Suprapubic skin (tissue), 4 donors: Measurements from ENCODE around the gene MUC2. TPM values are rescaled to one million over a fixed set of nuclear protein-coding genes. Genes with fewer than 3 reads are reported as not detected.

Source experiments
- DNase-seq, 2 donors: peaks; one replicate each; pipeline ENCODE4 v3.0.0-alpha.2; 2019; ENCODE audit warnings: low spot score in 2 of 2
- H3K27ac ChIP-seq: fragments of 200-600 bp; sonication (generic); one replicate; pipeline ENCODE4 v1.5.1; 2019
- H3K27me3 ChIP-seq: fragments of 200-600 bp; sonication (generic); one replicate; pipeline ENCODE4 v1.5.1; 2019
- H3K36me3 ChIP-seq: fragments of 200-600 bp; sonication (generic); one replicate; pipeline ENCODE4 v1.5.1; 2019
- H3K4me1 ChIP-seq: fragments of 200-600 bp; sonication (generic); one replicate; pipeline ENCODE4 v1.5.1; 2019
- H3K4me3 ChIP-seq: fragments of 200-600 bp; sonication (generic); one replicate; pipeline ENCODE4 v1.5.1; 2019; ENCODE audit warnings: mild to moderate bottlenecking
- H3K9me3 ChIP-seq: fragments of 200-600 bp; sonication (generic); one replicate; pipeline ENCODE4 v1.5.1; 2019
- EP300 ChIP-seq: sonication (generic); formaldehyde crosslinking; IDR thresholded peaks from one replicate; pipeline ENCODE4 v1.6.1; 2017; ENCODE audit warnings: antibody characterized with exemption
- POLR2A ChIP-seq, 2 donors: fragments of 450-650 bp; IDR thresholded peaks; one replicate each; pipeline ENCODE4 v1.6.1; 2017; ENCODE audit warnings: antibody characterized with exemption in 2 of 2, mild to moderate bottlenecking in 2 of 2, moderate library complexity in 2 of 2
- POLR2AphosphoS5 ChIP-seq, 3 donors: sonication (generic); formaldehyde crosslinking; IDR thresholded peaks; one replicate each; pipeline ENCODE4 v1.6.1; 2017; ENCODE audit warnings: antibody characterized with exemption in 3 of 3
- WGBS: methylation state at CpG from one replicate; pipeline ENCODE4 v1.1.5; 2018; 5-methylcytosine and 5-hydroxymethylcytosine counted together
- total RNA-seq, 4 donors: library from RNA; depleted of rRNA; stranded (reverse); fragments of >200 nt; gene quantifications; one replicate each; pipeline ENCODE4 v1.1.0, GENCODE V29; 2016
- TF ChIP-seq, protein P1 (sequence below), 2 donors: fragments of 200-600 bp in 1 of 2; fragments of 450-650 bp in 1 of 2; sonication (generic) in 1 of 2; IDR thresholded peaks; one replicate each; pipeline ENCODE4 v1.5.1; 2016 to 2019; ENCODE audit warnings: antibody characterized with exemption in 2 of 2, mild to moderate bottlenecking in 1 of 2, moderate library complexity in 1 of 2

Gene MUC2
- total RNA-seq, 4 donors from 2014 or later, result 0.05 to 0.17 (median 0.12) TPM

DNA sequence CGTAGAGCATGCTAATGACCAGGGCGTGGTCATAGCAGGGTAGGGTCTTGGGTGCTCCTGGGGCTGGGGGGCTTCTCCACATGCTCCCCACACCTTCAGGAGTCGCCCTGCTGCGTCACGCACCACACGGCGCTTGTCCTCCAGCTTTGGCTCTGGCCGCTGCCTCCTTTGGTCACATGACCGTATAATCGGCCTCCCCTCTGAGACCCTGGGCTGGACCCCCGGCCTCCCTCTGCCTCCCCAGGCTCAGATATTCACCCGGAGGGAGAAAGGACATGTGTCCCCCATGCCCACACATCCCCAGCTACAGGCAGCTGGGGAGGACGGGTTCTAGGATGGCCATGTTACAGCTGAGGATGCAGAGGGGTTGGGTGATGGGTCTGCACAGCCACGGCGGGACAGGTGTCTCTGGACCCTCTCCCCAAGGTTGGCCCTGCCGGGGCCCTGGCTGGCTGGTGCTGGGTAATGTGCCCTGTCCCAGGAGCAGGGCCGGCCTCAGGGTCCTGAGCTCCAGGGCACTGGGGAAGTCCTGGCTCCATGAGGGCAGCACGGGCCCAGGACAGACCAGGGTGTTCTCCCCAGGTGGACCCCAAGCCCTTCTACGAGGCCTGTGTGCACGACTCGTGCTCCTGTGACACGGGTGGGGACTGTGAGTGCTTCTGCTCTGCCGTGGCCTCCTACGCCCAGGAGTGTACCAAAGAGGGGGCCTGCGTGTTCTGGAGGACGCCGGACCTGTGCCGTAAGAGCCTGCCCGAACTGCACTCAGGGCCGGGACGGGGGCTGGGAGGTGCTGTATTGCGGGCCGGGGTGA is 14.5 kb downstream of the MUC2 start:
- WGBS, result 91% methylated on average over 22 of the region's 33 CpGs
- Histone ChIP-seq H3K4me3 (no peak overlapping the region), H3K9me3 (no peaks in the 10 kb centered on the region), H3K4me1 (no peaks in the 10 kb centered on the region), H3K36me3 (no peaks in the 10 kb centered on the region), H3K27me3 (peaks cover 22% of the 10 kb centered on the region), H3K27ac (no peak overlapping the region)
- DNase-seq, result peak in 1 of 2 donors; percentile 40
- TF ChIP-seq, protein P1, sequence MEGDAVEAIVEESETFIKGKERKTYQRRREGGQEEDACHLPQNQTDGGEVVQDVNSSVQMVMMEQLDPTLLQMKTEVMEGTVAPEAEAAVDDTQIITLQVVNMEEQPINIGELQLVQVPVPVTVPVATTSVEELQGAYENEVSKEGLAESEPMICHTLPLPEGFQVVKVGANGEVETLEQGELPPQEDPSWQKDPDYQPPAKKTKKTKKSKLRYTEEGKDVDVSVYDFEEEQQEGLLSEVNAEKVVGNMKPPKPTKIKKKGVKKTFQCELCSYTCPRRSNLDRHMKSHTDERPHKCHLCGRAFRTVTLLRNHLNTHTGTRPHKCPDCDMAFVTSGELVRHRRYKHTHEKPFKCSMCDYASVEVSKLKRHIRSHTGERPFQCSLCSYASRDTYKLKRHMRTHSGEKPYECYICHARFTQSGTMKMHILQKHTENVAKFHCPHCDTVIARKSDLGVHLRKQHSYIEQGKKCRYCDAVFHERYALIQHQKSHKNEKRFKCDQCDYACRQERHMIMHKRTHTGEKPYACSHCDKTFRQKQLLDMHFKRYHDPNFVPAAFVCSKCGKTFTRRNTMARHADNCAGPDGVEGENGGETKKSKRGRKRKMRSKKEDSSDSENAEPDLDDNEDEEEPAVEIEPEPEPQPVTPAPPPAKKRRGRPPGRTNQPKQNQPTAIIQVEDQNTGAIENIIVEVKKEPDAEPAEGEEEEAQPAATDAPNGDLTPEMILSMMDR (IDR thresholded peaks at IDR 0.05), result no peak
- no peak for TF ChIP-seq EP300

DNA sequence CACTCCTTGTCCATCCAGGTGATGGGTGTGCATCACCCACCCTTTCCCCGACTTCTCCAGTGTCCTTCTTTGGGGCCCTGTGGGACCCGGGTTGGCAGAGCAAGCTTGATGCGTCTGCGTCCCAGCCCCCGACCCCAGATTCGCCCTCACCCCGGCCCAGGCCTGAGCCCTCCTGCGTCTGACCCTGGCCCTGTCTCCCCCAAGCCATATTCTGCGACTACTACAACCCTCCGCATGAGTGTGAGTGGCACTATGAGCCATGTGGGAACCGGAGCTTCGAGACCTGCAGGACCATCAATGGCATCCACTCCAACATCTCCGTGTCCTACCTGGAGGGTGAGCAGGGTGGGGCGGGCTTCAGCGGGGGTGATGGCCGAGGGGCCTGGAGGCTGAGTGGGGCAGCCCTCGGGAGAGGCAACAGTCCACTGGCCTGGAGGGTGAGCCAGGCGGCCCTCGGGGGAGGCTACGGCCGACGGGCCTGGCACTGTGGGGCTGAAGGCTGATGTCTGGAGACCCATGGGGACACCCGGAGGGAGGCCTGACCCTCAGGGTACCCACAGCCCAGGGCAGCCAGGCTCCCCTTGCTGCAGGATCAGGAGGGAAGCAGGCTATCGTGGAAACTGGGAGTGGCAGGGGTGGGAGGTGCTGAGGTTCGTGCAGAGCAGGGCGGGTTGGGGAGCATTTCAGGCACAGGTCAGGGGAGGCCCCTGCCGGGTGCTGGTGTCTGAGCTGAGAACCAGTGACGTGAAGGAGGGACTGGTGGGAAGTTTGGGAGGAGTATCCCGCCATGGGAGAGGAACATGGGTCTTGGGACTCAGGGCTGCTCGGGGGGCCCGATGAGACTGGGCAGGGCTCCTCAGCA is 15.3 kb downstream of the MUC2 start:
- peaks cover 14% of the 10 kb centered on the region for H3K27me3 ChIP-seq
- no peaks in the 10 kb centered on the region for H3K4me1 ChIP-seq
- WGBS, result 82% methylated on average over 29 of the region's 31 CpGs
- TF ChIP-seq POLR2AphosphoS5 (IDR thresholded peaks at IDR 0.05) (no peak), POLR2A (IDR thresholded peaks at IDR 0.05) (no peak), EP300 (no peak)
- TF ChIP-seq, protein P1 (IDR thresholded peaks at IDR 0.05), result no peak
- H3K4me3 ChIP-seq, result no peak overlapping the region
- no peak overlapping the region for H3K27ac ChIP-seq
- no peaks in the 10 kb centered on the region for H3K36me3 ChIP-seq
- DNase-seq, result no peak
- no peaks in the 10 kb centered on the region for H3K9me3 ChIP-seq

DNA sequence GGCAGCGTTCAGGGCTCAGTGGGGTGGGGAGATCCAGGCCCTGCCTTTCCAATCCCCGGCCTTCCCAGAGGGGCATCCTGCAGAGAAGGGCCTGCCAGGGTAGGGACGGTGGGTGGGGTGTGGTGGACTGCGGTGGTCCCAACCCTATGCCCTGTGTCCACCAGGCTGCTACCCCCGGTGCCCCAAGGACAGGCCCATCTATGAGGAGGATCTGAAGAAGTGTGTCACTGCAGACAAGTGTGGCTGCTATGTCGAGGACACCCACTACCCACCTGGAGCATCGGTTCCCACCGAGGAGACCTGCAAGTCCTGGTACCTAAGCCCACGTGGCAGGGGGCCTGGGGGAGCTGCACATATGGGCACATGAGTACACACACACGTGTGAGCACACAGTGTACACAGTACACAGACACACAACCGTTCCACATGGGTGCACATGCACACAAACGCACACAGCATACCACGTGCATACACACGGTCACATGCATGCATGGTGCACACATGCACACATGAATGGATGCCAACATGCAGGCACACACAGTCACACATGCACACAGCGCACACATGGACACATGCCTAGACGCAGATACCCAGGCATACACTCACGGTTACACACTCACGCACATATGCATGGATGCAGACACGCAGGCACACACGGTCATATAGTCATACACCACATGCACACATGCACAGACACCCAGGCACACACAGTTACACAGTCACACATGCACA is 16.1 kb downstream of the MUC2 start:
- Histone ChIP-seq H3K27me3 (peaks cover 6% of the 10 kb centered on the region), H3K4me3 (no peak overlapping the region), H3K27ac (no peak overlapping the region), H3K9me3 (no peaks in the 10 kb centered on the region), H3K36me3 (no peaks in the 10 kb centered on the region), H3K4me1 (no peaks in the 10 kb centered on the region)
- WGBS, result 94% methylated on average over 6 of the region's 20 CpGs
- DNase-seq, result no peak
- TF ChIP-seq EP300 (no peak), POLR2AphosphoS5 (IDR thresholded peaks at IDR 0.05) (no peak)
- TF ChIP-seq, protein P1 (IDR thresholded peaks at IDR 0.05), result no peak

DNA sequence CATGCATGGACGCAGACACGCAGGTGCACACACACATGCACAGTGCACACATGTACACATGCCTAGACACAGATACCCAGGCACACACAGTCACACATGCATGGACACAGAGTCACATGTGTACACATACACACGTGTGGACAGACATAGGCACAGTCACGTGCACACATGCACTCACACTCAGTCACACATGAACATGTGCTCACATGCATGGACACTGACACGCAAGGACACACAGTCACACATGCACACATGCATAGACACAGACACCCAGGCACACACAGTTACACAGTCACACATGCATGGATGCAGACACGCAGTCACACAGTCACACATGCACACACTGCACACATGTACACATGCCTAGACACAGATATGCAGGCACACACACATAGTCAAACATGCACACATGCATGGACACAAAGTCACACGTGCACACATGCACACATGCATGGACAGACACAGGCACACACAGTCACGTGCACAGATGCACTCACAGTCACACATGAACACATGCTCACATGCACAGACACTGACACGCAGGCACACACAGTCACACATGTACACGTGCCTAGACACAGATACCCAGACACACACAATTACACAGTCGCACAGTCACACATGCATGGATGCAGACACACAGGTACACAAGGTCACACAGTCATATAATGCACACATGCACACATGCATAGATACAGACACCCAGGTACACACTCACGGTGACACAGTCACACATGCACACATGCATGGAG is 16.8 kb downstream of the MUC2 start:
- 94% methylated on average over 9 of the region's 12 CpGs for WGBS
- H3K27ac ChIP-seq, result no peak overlapping the region

More for the DNA sequence above, 16.8 kb downstream of the MUC2 start:
- no peaks in the 10 kb centered on the region for H3K9me3 ChIP-seq
- DNase-seq, result no peak
- H3K4me3 ChIP-seq, result no peak overlapping the region
- H3K36me3 ChIP-seq, result no peaks in the 10 kb centered on the region
- H3K27me3 ChIP-seq, result no peaks in the 10 kb centered on the region
- TF ChIP-seq POLR2AphosphoS5 (IDR thresholded peaks at IDR 0.05), result no peak
- TF ChIP-seq, protein P1 (IDR thresholded peaks at IDR 0.05), result no peak
- TF ChIP-seq POLR2A (IDR thresholded peaks at IDR 0.05), result no peak
- no peak for TF ChIP-seq EP300
- no peaks in the 10 kb centered on the region for H3K4me1 ChIP-seq
